Stimulated activated CD8-positive, alpha-beta memory T cell treated with anti-CD3 and anti-CD28 coated beads, Interleukin-4, amount 100 ng/mL, for 48 hours (primary cell): ENCODE results near the gene KCNE2.
"Not testable (repeated sequence)": the region's sequence is repeated elsewhere in the genome, so short reads cannot be mapped to it uniquely, and the experiment has no call there.

ENCODE experiments used
- DNase-seq: peaks from one replicate; pipeline ENCODE4 v3.0.0-alpha.2; 2020

KCNE2 gene

DNA sequence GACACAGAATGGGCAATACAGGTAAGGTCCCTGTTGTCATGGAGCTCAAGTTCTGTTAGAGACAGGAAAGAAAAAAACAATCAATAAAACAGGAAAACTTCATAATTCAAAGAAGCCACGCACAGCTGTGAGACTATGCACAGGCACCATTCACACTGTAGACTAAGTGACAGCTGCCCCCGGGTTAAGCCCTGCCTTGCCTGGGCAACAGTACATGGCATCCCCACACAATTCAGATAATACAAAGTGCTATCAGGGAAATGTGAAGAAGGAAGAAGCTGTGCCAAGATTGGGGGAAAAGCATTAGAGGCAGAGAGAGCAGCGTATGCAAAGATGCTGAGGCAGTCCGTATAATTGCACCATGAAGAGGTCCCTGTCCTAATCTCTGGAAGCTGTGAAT is 9.0 kb upstream of the KCNE2 start:
- no peak for DNase-seq

DNA sequence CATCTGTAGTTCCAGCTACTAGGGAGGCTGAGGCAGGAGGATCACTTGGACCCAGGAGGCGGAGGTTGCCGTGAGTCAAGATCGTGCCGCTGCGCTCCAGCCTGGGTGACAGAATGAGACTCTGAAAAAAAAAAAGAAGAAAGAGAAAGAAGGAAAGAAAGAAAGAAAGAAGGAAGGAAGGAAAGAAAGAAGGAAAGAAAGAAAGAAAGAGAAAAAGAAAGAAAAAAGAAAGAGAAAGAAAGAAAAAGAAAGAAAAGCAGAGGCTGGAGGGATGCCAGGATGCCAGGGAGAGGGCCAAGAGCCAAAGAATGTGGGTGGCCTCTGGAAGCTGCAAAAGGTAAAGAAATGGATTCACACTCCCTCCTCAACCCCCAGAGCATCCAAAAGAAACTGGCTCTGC is 8.2 kb upstream of the KCNE2 start:
- DNase-seq = no peak

DNA sequence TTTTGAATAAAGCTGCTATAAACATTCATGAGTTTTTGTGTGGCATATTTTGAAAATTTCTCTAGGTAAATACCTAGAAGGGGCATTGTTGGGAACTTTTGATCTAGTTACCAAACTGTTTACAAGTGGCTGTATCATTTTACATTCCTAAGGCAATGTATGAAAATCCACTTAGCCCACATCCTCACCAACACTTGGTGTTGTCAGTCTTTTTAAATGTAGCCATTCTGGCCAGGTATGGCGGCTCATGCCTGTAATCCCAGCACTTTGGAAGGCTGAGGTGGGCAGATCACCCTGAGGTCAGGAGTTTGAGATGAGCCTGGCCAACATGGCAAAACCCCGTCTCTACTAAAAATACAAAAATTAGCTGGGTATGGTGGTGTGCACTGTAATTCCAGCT is 5.9 kb upstream of the KCNE2 start:
- no peak for DNase-seq

DNA sequence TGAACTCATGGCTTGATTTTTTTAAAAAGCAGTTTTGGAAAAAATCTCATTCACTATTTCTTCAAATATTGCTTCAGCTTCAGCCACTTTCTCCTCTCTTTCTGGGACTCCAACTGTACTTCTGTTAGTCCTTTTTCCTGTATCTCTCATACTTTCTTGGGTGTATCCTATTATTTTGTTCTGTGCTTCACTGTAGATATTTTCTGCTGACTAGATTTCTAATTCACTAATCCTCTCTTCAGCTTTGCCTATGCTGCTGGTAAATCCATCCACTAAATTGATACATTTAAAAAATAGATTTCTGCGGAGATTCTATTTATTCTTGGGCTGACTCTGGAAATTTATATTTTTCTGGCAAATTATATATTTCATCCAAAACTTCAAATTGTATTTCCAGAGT is 4.9 kb upstream of the KCNE2 start:
- DNase-seq = no peak

DNA sequence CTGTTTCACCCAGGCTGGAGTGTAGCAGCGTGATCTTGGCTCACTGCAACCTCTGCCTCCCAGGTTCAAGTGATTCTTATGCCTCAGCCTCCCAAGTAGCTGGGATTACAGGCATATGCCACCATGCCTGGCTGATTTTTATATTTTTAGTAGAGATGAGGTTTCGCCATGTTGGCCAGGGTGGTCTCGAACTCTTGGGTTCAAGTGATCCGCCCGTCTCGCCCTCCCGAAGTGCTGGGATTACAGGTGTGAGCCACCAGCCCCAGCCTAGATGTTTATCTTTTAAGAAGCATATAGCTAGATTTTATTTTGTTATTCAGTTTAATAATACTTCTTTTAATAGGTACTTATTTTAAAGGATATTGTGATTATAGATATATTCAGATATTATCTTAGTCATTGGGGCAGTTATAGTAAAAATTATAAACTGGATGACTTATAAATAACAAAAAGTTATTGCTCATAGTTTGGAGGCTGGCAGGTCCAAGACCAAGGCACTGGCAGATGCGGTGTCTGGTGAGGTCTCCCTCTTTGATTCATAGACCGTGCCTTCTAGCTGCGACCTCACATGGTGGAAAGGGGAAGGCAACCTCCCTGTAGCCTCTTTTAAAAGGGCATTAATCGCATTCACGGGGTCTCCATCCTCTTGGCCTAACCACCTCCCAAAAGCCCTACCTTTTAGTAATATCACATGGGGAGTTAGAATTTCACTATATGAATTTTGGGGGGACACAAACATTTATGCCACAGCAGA is 3.1 kb upstream of the KCNE2 start:
- no peak for DNase-seq

DNA sequence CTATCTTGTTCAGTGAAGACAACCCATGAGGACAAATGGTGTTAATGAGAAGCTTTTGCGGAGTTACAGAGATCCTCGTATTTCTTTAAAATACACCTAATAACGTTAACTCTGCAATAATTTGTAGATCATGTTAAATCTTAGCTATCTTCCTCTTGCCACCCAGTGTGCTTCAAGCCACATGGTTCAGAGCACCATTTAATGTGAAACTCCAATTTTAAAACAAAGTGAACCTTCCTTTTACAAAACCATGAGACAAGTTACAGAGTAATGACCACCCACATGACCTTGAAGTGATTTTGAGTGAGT is 1.7 kb upstream of the KCNE2 start:
- no peak for DNase-seq

DNA sequence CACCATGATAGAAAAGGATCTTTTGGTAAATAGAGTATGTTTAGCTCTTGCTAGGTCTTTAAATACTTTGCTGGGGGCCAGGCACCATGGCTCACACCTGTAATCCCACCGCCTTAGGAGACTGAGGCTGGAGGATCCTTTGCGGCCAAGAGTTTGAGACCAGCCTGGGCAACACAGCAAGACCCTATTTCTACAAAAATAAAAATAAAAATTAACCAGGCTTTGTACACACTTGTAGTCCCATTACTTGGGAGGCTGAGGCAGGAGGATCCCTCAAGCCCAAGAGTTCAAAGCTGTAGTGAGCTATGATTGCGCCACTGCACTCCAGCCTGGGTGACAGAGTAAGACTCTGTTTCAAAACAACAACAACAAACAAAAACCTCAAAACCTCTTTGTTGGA is 1.1 kb upstream of the KCNE2 start:
- no peak for DNase-seq

DNA sequence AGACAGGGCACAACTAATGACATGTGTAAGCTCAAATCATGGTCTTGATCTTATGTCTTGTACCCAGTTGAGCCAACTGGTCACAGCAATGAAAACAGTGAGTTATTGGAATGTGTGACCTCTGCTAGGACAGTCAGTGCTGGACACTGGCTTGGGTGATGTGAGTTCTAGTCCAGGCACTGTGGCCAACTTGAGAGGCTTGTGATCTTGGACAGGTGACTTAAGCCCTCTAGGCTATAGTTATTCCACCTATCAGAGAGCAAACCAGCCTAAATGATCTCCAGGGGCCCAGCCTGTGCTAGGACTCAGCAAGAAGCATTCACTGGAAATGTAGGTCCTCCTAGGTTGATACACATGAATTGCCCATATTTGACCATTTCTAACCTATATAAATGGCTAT is 1.1 kb downstream of the KCNE2 start:
- no peak for DNase-seq

DNA sequence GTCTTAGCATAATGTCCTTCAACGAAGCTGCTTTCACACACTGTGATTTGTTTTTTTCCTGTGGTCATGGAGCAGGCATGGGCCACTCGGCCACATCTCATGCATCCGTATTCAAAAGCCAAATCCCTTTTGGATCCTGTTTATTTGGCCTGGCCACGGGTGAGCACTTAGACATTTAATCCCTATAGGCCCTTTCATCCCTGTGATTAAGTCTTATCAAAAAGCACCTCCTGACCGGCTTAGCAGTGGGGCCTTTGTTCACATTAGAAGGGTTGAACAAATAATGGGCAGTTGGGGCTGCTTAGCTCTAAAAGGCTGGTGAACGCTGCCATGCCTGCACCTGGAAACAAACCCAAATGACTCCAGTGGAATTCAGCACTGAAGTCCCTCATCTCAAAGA is 2.0 kb downstream of the KCNE2 start:
- DNase-seq = no peak

DNA sequence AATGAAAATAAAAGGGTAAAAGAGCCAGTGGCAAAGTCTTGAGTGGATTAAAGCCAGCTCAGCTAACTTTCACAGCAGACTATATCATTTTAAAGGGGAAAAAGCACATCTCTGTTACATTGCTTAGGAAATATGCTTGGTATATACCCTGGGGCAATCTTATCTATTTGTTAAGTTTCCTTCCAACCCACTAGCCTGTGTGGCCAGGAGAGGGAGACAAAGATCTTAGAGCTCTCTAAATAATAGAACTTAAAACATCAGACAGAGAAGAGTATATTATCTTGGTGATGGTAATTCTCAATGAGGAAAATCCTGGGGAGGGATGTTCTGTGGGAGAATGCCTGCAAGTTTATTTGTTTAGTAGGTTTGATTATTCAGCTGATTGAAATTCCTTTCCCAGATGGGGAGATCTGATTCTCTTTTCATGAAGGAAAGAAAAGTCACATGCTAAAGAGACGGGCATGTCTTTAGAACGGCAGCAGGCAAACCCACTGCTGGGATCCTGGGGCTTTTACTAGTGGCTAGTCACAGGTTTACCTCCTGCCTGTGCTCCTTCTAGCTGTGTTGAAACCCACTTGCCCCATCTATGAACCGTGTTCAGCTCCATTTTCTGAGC is 3.6 kb downstream of the KCNE2 start:
- peak; percentile 50 for DNase-seq

DNA sequence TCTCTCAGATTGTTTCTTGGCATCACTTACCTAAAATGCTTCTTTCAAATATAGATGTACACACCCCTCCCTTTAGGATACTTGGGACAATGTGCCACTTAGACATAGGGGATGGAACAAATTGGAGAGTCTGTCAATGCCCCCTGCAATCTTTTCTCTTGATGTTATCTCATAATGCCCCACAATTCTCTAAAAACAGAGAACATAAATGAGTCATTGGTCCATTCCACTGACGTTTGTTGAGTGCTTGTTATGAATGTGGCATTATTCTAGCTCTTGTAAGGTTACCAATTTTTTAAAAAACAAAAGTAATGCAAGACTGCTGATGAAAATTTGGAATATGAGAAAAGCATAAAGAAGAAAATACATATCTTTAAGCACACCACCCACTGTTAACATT is 5.9 kb downstream of the KCNE2 start:
- no peak for DNase-seq

DNA sequence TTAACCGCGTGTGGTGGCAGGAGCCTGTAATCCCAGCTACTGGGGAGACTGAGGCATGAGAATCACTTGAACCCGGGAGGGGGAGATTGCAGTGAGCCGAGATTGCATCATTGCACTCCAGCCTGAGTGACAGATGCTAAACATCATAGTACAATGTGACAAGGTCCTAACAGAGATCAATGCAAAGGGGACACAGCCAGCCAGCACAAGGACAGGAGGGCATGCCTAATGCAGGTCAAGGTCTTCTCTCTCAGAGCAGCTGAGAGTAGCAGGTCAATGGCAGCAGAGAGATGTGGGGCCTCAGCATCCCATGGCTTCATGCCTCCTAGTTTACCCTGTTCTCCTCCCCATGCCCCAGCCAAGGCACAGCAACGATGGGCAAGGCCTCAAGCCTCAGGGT is 8.5 kb downstream of the KCNE2 start:
- no peak for DNase-seq

DNA sequence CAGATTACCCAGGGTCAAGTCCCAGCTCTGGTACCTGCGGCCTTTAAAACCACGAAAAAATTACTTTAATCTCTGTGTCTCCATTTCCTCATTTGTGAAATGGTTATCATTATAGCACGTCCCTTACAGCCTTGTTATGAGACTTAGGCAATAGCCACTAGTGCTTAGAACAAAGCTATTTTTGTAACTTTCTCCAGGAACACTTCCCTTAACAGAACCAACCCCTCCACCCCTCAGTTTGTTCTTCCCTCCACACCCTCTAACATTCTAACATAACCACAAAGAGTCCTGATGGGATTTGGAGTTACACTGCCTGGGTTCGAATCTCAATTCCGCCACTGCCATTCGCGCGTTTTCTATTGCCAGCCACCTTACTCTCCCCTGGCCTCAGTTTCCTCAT is 10.7 kb downstream of the KCNE2 start:
- not testable (repeated sequence) for DNase-seq

DNA sequence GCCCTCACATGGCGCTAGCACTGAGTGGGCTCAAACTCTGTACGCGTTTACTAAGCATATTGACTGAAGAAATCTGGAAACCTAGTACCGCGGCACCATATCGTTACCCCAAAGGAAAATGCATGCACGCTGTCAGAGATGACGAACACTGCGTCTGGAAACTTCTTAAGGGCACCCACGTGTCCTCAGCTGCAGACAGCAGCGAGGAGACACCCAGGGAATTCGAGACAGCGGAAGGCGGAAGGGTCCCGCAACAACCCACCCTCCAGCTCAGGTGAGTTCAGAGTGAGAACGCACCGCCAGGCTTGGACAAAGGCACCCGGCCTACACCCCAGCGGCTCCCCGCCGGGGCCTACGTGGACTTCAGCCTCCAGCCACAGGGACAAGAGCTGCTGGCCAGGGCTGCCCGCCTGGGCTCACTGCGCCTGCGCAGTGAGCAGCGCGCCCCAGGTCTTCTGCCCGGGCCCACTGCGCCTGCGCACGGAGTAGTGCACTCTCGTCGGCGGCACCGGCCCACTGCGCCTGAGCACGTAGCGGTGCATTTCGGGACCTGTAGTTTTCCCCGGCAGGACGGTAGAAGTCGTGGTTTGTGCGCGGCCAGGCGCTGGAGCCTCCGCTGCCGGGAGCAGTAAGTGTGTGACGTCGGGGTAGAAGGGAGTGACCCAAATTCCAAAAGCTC is 11.3 kb downstream of the KCNE2 start, which contains the start of gene SMIM11:
SMIM11 (plus strand) TSS at position 568 of the 679 bp plus-strand sequence. CDS start 3,998 bp downstream, outside the sequence.
- DNase-seq = not testable (repeated sequence)

DNA sequence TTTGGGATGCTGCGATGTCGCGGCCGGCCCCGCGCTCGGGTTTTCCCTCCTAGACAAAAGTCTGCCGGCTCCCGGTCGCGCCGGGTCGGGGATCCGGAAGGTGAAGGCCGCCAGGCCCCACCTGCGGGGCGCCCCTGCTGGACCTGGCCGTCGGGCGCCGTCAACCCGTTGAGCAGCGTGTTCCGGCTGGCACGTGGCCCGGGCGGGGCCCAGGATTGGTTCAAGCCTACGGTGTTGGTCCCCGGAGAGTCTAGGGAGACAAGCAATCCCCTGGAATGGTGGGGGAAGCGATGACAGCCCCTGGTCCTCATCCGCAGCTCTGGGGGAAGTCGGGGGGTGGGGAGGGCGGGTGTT is 11.8 kb downstream of the KCNE2 start:
- not testable (repeated sequence) for DNase-seq

DNA sequence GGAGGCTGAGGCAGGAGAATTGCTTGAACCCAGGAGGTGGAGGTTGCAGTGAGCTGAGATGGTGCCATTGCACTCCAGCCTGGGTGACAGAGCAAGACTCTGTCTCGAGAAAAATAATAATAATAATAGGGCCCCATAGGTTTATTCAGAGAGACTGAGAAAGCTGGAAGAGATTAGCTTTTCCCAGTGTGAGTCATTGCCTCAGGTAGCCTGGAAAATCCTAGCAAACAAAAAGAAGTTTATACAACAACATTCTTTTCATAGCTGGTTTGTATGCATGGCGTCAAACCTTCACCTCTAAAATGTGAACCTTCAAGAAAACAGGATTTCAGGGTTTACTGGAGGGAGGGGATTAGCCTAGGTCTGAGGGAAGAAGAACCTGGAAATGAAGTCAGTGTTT is 19.3 kb downstream of the KCNE2 start:
- not testable (repeated sequence) for DNase-seq

DNA sequence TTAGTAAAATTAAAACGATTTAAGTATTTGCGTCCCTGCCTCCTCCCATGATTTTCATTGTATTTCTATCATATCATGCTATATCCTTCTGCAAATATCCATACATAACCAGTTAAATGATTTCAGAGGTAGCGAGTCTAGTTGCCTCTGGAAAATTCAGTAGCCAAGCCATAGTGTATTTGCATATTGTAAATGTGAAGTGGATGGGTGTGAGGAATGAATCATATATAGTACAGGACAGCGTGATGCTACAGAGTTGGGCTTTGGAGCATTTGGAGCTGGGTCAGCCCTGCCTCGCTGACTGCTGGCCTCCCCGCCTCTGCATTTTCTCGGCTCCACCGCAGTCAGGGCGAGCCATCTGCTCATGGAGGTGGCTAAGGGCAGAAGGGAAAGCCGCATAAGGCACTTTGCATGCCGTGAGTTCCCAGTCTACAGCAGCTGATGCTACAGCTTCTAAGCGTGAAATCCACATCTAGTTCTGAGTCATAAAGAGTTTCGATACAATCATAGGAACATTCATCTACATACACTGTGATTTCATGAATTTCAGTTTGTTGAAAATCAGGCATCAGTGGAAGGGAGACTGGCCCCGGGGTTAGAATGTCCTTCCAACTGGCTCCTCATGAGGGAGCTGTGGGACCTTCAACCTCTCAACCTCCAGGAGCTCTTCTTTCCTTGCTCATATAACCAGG is 20.1 kb downstream of the KCNE2 start:
- not testable (repeated sequence) for DNase-seq

DNA sequence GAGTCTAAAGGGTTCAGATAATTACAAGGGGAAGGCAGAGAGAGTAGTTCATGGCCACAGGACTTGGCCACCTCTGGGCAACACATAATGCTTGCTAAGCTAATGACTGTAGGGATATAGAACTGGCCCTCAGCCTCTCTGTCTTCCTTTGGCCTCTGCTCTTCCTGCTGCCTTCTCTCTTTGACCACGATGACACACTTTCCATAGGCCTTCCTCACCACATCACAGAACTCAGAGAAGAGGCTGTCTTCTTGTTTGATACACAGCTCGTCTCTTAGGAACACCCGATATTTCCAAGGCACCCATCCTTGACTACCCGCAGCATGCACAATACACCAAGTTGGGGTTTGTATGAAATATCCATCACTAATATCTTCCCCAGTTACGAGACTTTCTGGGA is 36.7 kb downstream of the KCNE2 start:
- not testable (repeated sequence) for DNase-seq

DNA sequence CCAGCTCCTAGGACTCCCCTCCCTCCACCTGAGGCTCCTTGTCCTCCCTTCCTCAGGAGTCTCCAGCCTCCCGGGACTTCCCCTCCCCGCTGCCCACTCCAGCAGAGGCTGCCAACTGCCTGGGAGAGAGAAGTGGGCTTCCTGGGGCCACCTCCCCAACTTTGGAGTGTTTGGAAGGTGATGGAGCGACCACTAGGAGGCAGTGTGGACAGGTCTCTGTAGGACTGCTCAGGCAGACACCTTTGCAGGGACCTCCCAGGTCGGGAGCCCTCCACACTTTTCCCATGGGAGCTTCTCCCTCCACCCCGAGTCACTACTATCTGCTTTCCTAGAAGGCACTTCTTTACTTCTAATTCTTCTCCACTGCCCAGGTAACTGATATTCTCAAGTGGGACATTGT is 40.9 kb downstream of the KCNE2 start:
- DNase-seq = not testable (repeated sequence)

DNA sequence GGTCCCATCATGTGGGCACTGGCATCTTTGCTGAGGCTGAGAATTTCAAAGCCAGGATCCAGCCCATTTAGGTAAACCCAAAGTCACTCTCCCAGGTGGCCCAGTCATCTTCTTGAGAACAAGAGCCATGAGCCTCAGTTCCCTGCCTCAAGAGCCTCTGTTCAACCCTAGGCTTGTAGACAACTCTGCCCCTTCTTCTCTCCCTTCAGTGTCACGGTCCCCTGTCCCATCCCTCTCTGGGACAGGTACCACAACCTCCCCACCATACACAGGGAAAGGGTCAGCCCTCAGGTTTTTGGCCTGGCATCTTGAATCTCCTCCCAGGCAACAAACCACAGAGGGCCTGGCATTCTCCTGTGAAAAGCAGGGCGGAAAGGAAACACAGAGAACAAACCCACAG is 41.9 kb downstream of the KCNE2 start:
- not testable (repeated sequence) for DNase-seq

DNA sequence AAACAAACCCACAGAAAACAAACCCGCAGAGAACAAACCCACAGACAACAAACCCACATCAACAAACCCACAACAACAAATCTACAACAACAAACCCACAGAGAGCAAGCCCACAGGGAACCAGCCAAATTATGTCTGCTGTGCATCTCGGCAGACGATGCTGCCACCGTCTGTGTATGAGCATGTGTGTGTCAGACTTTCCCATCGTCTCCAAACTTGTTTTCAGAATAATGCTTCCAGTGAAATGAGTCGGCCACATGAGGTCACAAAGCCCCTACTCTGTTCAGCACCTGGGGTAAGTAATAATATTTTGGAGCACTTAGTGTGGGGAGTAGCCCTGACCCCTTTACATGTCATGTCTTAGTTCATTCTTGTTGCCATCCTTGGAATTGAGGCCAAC is 42.3 kb downstream of the KCNE2 start:
- not testable (repeated sequence) for DNase-seq

DNA sequence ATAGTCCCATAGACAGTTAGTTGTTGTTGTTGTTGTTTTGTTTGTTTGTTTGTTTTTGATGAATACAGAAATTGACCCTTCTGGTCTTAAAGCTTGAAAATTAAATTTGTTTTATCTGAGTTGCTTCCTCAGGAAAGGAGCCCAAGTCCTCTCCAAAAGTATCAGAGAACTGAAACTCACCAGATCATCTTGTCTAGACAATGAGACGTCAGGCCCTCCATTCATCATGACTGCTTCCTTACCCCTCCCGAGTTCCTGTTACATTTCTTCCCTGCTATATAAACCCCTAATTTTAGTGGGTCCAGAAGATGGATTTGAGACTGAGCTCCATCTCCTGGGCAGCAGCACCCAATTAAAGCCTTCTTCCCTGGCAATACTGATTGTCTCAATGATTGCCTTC is 42.9 kb downstream of the KCNE2 start:
- not testable (repeated sequence) for DNase-seq

DNA sequence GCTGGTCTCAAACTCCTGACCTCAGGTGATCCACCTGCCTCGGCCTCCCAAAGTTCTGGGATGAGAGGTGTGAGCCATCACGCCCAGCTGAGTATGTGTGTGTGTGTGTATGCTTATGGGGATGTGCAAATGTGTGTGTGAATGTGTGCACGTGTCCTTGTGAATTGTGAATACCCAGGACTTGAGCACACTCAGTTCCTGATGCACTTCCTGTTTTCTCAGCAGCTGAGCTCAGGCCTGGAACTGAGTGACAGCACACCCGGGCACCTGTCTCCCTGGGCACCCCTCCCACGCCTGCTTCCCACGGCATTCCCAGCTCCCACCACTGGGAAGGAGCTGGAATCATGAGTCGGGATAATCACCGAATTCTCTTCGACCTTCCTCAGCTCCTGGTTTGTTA is 43.5 kb downstream of the KCNE2 start:
- not testable (repeated sequence) for DNase-seq
